HepG2 (cell line): ENCODE results near the gene TSGA10. TPM values are rescaled to one million over a fixed set of nuclear protein-coding genes. Genes with fewer than 3 reads are reported as not detected.

Source experiments
- HOXA3 ChIP-seq: sonication (generic); formaldehyde crosslinking; IDR thresholded peaks from 2 replicates; pipeline ENCODE4 v1.5.0; 2020; ENCODE audit warnings: missing genetic modification reagents
- MBNL3 ChIP-seq: fragments of 250-450 bp; sonication (Bioruptor Pico); conservative IDR thresholded peaks from 2 replicates; pipeline ENCODE4 v1.8.0; 2022; ENCODE audit warnings: mild to moderate bottlenecking, inconsistent platforms
- MED8 ChIP-seq: sonication (generic); formaldehyde crosslinking; IDR thresholded peaks from 2 replicates; pipeline ENCODE4 v1.8.1; 2023; ENCODE audit warnings: mild to moderate bottlenecking, missing genetic modification reagents; ENCODE audit not compliant: insufficient replicate concordance
- RORA ChIP-seq: sonication (generic); formaldehyde crosslinking; IDR thresholded peaks from 2 replicates; pipeline ENCODE4 v1.5.0; 2020; ENCODE audit warnings: mild to moderate bottlenecking, missing genetic modification reagents, moderate library complexity
- ZFP36 ChIP-seq: fragments of 150-350 bp; IDR thresholded peaks from 2 replicates; pipeline ENCODE4 v1.6.1; 2018; ENCODE audit warnings: borderline replicate concordance, low read length, low read depth; ENCODE audit not compliant: partially characterized antibody
- ZMYM4 ChIP-seq: sonication (generic); formaldehyde crosslinking; IDR thresholded peaks from 2 replicates; pipeline ENCODE4 v1.8.1; 2023; ENCODE audit warnings: mild to moderate bottlenecking, missing genetic modification reagents
- ZNF501 ChIP-seq: sonication (generic); formaldehyde crosslinking; IDR thresholded peaks from 2 replicates; pipeline ENCODE4 v1.5.1; 2020; ENCODE audit warnings: mild to moderate bottlenecking, moderate library complexity, missing genetic modification reagents
- ZNF562 ChIP-seq: sonication (generic); formaldehyde crosslinking; IDR thresholded peaks from 2 replicates; pipeline ENCODE4 v1.8.0; 2022; ENCODE audit warnings: missing genetic modification reagents, borderline replicate concordance
- ZNF567 ChIP-seq: sonication (generic); formaldehyde crosslinking; IDR thresholded peaks from 2 replicates; pipeline ENCODE4 v1.8.1; 2023; ENCODE audit warnings: mild to moderate bottlenecking, missing genetic modification reagents, borderline replicate concordance
- ZNF766 ChIP-seq: sonication (generic); formaldehyde crosslinking; IDR thresholded peaks from 2 replicates; pipeline ENCODE4 v1.5.0; 2020; ENCODE audit warnings: missing genetic modification reagents, borderline replicate concordance
- ZNF772 ChIP-seq: sonication (generic); formaldehyde crosslinking; IDR thresholded peaks from 2 replicates; pipeline ENCODE4 v1.5.0; 2020; ENCODE audit warnings: mild to moderate bottlenecking, missing genetic modification reagents
- ZNF782 ChIP-seq: sonication (generic); formaldehyde crosslinking; IDR thresholded peaks from 2 replicates; pipeline ENCODE4 v1.4.0; 2020; ENCODE audit warnings: missing genetic modification reagents, mild to moderate bottlenecking, borderline replicate concordance
- polyA plus RNA-seq, 8 experiments: library from polyadenylated mRNA; depleted of rRNA in 3 of 8; stranded (reverse) in 7 of 8; unstranded in 1 of 8; fragments of >200 nt; fragmentation: Illumina TruSeq in 4 of 8; extraction: Trizol in 4 of 8; gene quantifications; 2 replicates each; pipeline versions ENCODE4 v1.2.1 to v1.2.3, GENCODE V29; 2011 to 2016; ENCODE audit warnings: low read depth in 4 of 8, missing spikeins in 1 of 8, mixed read lengths in 1 of 8; ENCODE audit not compliant: insufficient read depth in 1 of 8
- total RNA-seq, 5 experiments: library from RNA; depleted of rRNA; stranded (reverse); fragments of >200 nt; fragmentation: Illumina TruSeq; extraction: Trizol; gene quantifications; 2 replicates each; pipeline ENCODE4 v1.2.3, GENCODE V29; 2016; ENCODE audit warnings: low read depth in 1 of 5
- TF ChIP-seq, protein P1 (sequence below): sonication (generic); formaldehyde crosslinking; IDR thresholded peaks from 2 replicates; pipeline ENCODE4 v1.4.0; 2020; ENCODE audit warnings: missing genetic modification reagents
- TF ChIP-seq, protein P2 (sequence below): sonication (generic); IDR thresholded peaks from 2 replicates; pipeline ENCODE4 v1.6.1; 2016; ENCODE audit warnings: low read depth, borderline replicate concordance
- TF ChIP-seq, protein P3 (sequence below): IDR thresholded peaks from 2 replicates; pipeline ENCODE4 v1.6.1; 2016
- TF ChIP-seq, protein P4 (sequence below): sonication (generic); formaldehyde crosslinking; IDR thresholded peaks from 2 replicates; pipeline ENCODE4 v1.4.0; 2020; ENCODE audit warnings: mild to moderate bottlenecking, low read depth, missing genetic modification reagents
- TF ChIP-seq, protein P5 (sequence below): sonication (generic); formaldehyde crosslinking; IDR thresholded peaks from 2 replicates; pipeline ENCODE4 v1.5.1; 2020; ENCODE audit warnings: missing genetic modification reagents, mild to moderate bottlenecking, borderline replicate concordance

The TSGA10 gene
- total and polyA plus RNA-seq, 2 of the 13 experiments (the other 11 are each of a cell fraction or from before 2014, with no cell fraction given) = 4.7 to 13.1 TPM

DNA sequence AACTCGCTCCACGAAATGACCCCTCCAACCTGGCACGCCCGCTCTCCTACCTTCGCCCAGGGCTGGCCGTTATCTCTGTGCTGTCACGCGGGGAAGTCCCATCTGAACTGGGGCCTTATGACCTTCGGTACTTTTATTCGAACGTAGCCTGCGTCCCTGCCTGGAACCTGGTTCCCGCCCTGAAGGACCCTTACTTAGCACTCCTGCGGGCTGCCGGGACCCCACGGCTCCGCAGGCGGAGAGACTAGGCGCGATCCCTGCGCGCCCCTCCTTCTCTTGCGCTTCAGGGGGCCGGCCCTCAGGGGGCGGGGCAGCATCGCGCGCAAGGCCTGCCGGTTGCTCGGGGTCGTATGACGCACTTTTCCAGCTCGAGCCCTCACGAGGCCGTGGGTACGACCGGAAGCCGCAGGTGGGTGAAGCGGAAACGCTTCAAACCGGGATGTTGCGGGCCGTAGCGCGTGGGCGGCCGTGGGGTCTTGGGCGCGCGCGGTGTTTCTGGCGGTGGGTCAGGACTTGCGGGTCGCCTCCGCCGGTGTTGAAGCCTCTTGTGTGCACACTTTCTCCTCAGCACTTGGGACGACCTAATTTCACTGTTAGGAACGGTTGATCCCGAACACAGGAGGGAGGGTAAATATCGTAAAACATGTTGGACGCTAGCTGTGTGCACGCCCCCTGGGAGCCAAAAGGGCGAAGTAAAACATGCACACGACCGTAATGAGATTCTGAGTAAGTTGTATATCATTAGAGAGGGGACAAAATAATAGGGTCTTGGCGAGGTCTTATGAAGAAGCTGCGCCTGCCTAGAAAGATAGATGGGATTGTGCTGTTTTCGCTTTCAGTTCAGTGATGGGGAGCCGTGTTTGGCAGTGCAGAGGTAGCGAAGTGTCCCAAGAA is at the start of gene TSGA10, which contains the start of gene LIPT1 (continued):
- TF ChIP-seq, protein P1, sequence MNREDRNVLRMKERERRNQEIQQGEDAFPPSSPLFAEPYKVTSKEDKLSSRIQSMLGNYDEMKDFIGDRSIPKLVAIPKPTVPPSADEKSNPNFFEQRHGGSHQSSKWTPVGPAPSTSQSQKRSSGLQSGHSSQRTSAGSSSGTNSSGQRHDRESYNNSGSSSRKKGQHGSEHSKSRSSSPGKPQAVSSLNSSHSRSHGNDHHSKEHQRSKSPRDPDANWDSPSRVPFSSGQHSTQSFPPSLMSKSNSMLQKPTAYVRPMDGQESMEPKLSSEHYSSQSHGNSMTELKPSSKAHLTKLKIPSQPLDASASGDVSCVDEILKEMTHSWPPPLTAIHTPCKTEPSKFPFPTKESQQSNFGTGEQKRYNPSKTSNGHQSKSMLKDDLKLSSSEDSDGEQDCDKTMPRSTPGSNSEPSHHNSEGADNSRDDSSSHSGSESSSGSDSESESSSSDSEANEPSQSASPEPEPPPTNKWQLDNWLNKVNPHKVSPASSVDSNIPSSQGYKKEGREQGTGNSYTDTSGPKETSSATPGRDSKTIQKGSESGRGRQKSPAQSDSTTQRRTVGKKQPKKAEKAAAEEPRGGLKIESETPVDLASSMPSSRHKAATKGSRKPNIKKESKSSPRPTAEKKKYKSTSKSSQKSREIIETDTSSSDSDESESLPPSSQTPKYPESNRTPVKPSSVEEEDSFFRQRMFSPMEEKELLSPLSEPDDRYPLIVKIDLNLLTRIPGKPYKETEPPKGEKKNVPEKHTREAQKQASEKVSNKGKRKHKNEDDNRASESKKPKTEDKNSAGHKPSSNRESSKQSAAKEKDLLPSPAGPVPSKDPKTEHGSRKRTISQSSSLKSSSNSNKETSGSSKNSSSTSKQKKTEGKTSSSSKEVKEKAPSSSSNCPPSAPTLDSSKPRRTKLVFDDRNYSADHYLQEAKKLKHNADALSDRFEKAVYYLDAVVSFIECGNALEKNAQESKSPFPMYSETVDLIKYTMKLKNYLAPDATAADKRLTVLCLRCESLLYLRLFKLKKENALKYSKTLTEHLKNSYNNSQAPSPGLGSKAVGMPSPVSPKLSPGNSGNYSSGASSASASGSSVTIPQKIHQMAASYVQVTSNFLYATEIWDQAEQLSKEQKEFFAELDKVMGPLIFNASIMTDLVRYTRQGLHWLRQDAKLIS (CRISPR knock-in tag) = no peak; the same call in 1 of the 2 replicates
- peak; percentile 100 for TF ChIP-seq ZNF501 (CRISPR knock-in tag)
- TF ChIP-seq ZMYM4 = peak; percentile 96
- TF ChIP-seq ZNF782 (CRISPR knock-in tag) = peak; percentile 99; the same call in 1 of the 2 replicates
- TF ChIP-seq MBNL3 (CRISPR knock-in tag) = no peak
- no peak for TF ChIP-seq MED8 (CRISPR knock-in tag)
- TF ChIP-seq, protein P2, sequence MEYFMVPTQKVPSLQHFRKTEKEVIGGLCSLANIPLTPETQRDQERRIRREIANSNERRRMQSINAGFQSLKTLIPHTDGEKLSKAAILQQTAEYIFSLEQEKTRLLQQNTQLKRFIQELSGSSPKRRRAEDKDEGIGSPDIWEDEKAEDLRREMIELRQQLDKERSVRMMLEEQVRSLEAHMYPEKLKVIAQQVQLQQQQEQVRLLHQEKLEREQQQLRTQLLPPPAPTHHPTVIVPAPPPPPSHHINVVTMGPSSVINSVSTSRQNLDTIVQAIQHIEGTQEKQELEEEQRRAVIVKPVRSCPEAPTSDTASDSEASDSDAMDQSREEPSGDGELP = peak; percentile 52; the same call in 1 of the 2 replicates
- TF ChIP-seq, protein P3, sequence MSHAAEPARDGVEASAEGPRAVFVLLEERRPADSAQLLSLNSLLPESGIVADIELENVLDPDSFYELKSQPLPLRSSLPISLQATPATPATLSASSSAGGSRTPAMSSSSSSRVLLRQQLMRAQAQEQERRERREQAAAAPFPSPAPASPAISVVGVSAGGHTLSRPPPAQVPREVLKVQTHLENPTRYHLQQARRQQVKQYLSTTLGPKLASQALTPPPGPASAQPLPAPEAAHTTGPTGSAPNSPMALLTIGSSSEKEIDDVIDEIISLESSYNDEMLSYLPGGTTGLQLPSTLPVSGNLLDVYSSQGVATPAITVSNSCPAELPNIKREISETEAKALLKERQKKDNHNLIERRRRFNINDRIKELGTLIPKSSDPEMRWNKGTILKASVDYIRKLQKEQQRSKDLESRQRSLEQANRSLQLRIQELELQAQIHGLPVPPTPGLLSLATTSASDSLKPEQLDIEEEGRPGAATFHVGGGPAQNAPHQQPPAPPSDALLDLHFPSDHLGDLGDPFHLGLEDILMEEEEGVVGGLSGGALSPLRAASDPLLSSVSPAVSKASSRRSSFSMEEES (CRISPR knock-in tag) = peak; percentile 96
- TF ChIP-seq RORA = no peak
- TF ChIP-seq, protein P4, sequence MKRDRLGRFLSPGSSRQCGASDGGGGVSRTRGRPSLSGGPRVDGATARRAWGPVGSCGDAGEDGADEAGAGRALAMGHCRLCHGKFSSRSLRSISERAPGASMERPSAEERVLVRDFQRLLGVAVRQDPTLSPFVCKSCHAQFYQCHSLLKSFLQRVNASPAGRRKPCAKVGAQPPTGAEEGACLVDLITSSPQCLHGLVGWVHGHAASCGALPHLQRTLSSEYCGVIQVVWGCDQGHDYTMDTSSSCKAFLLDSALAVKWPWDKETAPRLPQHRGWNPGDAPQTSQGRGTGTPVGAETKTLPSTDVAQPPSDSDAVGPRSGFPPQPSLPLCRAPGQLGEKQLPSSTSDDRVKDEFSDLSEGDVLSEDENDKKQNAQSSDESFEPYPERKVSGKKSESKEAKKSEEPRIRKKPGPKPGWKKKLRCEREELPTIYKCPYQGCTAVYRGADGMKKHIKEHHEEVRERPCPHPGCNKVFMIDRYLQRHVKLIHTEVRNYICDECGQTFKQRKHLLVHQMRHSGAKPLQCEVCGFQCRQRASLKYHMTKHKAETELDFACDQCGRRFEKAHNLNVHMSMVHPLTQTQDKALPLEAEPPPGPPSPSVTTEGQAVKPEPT (CRISPR knock-in tag) = peak; percentile 98
- TF ChIP-seq ZNF562 (CRISPR knock-in tag) = no peak
- TF ChIP-seq ZNF766 (CRISPR knock-in tag) = peak; percentile 87
- TF ChIP-seq ZFP36 = no peak
- peak; percentile 100 for TF ChIP-seq ZNF772 (CRISPR knock-in tag)
- TF ChIP-seq HOXA3 (CRISPR knock-in tag) = peak; percentile 99
- TF ChIP-seq, protein P5, sequence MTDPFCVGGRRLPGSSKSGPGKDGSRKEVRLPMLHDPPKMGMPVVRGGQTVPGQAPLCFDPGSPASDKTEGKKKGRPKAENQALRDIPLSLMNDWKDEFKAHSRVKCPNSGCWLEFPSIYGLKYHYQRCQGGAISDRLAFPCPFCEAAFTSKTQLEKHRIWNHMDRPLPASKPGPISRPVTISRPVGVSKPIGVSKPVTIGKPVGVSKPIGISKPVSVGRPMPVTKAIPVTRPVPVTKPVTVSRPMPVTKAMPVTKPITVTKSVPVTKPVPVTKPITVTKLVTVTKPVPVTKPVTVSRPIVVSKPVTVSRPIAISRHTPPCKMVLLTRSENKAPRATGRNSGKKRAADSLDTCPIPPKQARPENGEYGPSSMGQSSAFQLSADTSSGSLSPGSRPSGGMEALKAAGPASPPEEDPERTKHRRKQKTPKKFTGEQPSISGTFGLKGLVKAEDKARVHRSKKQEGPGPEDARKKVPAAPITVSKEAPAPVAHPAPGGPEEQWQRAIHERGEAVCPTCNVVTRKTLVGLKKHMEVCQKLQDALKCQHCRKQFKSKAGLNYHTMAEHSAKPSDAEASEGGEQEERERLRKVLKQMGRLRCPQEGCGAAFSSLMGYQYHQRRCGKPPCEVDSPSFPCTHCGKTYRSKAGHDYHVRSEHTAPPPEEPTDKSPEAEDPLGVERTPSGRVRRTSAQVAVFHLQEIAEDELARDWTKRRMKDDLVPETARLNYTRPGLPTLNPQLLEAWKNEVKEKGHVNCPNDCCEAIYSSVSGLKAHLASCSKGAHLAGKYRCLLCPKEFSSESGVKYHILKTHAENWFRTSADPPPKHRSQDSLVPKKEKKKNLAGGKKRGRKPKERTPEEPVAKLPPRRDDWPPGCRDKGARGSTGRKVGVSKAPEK (CRISPR knock-in tag) = peak; percentile 86
- 0 out of 2 replicates have a peak, but pooled peaks have one; percentile 26 for TF ChIP-seq ZNF567 (CRISPR knock-in tag)
